Dermis microvascular lymphatic vessel endothelial cell (primary cell): ENCODE data around the gene S100A6. TPM values are rescaled to one million over a fixed set of nuclear protein-coding genes. Genes with fewer than 3 reads are reported as not detected.
A peak's percentile ranks its signal among the peaks of the same experiment; 100 is the strongest.
"Not testable (repeated sequence)": the region's sequence is repeated elsewhere in the genome, so short reads cannot be mapped to it uniquely, and the experiment has no call there.

Source experiments
- DNase-seq, 2 donors: peaks; one replicate each; pipeline versions ENCODE4 v3.0.0 to v3.0.0-alpha.2; 2010; ENCODE audit warnings: low read depth in 2 of 2
- total RNA-seq: library from RNA; depleted of rRNA; stranded (reverse); fragments of >200 nt; gene quantifications from 2 replicates; pipeline ENCODE4 v1.2.1, GENCODE V29; 2014

The S100A6 gene
- total RNA-seq, 1 donor from 2014 or later: 1,309 TPM

- DNase-seq: no peak
Measured at GRCh38 chr1:153563991-153564390, 28.2 kb upstream of the S100A6 start.

- no peak for DNase-seq
Measured at GRCh38 chr1:153563483-153563901, 27.7 kb upstream of the S100A6 start.

GRCh38 chr1:153562021-153562420 lies 26.2 kb upstream of the S100A6 start:
- DNase-seq: not testable (repeated sequence)

GRCh38 chr1:153561466-153561985 lies 25.7 kb upstream of the S100A6 start:
- no peak for DNase-seq

GRCh38 chr1:153560771-153561465 lies 25.1 kb upstream of the S100A6 start:
- DNase-seq: no peak

GRCh38 chr1:153560241-153560640 lies 24.4 kb upstream of the S100A6 start:
- DNase-seq: no peak

- DNase-seq: no peak
Measured at GRCh38 chr1:153557877-153558276, 22.1 kb upstream of the S100A6 start.

GRCh38 chr1:153556348-153556747 lies 20.6 kb upstream of the S100A6 start:
- DNase-seq: no peak

GRCh38 chr1:153553830-153554541 lies 18.2 kb upstream of the S100A6 start:
- DNase-seq: peak in 1 of 2 donors; percentile 38

GRCh38 chr1:153553096-153553495 lies 17.3 kb upstream of the S100A6 start:
- DNase-seq: no peak

- DNase-seq: no peak
Measured at GRCh38 chr1:153552335-153552734, 16.5 kb upstream of the S100A6 start.

- no peak for DNase-seq
Measured at GRCh38 chr1:153550827-153551500, 15.2 kb upstream of the S100A6 start.

- no peak for DNase-seq
Measured at GRCh38 chr1:153550398-153550758, 14.6 kb upstream of the S100A6 start.

GRCh38 chr1:153549741-153550397 lies 14.1 kb upstream of the S100A6 start:
- DNase-seq: no peak

- peak in 1 of 2 donors; percentile 88 for DNase-seq
Measured at GRCh38 chr1:153548722-153549688, 13.2 kb upstream of the S100A6 start, which contains the start of gene S100A3. Gene S100A3 (minus strand): TSS chr1:153549258. CDS start chr1:153548485, 773 bp downstream.

GRCh38 chr1:153547560-153548551 lies 12.1 kb upstream of the S100A6 start:
- DNase-seq: no peak

GRCh38 chr1:153546796-153547559 lies 11.2 kb upstream of the S100A6 start:
- DNase-seq: no peak

- DNase-seq: no peak
Measured at GRCh38 chr1:153546371-153546770, 10.6 kb upstream of the S100A6 start.
